ENCODE measurements around the gene THAP5.

The THAP5 gene

DNA sequence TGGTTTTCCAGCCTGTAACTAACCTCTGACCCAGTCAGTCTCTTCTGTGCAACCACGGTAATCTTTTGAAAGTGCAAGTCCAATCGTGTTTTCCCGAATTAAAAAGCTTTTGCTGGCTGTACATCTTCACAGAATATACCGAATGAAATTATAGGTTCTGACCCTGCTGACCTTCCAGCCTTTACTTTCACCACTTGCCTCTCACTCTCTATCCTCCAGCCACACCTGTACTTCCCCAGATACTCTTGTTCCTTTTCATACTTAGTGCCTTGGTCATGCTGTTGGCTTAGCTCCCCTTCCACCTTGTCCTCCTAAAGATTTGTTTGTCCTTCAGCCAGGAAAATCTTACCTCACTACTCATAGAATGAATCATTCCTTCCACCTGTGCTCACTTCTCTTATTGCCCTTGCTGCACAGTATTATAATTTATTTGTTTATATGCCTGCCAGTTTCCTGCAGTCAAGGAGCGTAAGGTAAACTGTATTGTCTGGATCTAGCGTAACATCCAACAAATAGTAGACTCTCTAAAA is 41.3 kb downstream of the THAP5 start:
- DNase-seq: no peak

DNA sequence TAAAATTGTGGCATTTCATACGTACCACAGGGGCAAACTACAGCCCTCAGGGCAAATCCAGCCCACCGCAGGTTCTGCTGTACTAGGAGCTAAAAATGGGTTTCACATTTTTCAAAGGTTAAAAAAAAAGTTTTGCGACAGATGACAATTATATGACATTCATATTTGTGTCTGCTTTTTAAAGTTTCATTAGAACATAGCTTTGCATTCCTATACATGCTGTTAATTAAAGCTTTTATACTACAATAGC is 42.8 kb downstream of the THAP5 start:
- DNase-seq: no peak

- peak; percentile 100 for DNase-seq
These were observed 43.3 kb downstream of the THAP5 start, which contains the start of gene PNPLA8 for GRCh38 chr7:108525985-108526767. Gene PNPLA8 (minus strand): TSS chr7:108526135. CDS start chr7:108515491, 10,644 bp downstream.

DNA sequence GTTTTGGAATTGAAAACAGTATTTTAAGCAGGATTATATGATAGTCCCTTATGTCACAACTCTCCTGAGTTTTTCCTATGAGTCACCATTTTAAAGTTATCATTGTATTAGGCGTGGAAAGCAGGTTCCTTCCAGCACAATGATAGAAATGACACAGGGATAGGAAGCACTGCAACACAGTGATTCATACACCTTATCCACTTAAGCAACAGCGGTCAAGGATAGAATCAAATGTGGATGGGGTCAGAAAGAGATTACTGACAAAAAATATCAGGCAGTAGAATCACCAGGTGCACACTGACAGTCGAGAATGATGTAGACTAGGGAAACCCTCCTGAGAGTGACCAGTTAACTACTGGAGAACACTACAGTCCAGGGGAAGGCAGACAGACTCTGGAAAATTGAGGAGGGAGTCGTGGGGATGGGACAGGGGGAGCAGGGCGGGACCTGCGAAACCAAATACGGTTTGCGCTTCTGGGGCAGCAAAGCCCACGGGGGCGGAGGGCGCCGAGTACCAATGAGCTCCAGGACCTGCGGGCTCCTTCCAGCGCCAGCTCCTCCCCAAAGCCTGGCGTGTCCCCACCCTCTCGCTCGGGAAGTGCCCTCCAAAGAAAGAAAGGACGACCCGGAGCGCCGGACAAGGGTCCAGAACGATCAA is 44.0 kb downstream of the THAP5 start:
- no peak for DNase-seq

DNA sequence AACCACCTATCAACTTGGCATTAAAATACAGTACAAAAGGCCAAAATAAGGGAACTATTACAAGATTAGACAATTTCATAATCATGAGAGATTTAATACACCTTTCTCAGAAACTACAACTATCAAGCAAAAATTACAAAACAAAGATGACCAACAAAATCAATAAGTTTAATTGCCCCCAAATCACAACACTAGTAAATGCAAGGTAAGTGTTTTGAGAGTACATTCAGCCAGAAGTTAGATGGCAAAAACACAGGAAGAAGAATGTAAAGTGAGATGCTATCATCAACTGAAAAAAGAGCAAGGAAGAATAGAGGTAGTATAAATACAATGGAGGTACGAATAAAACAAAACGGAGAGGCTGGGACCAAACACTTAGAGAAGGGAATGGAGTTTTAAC is 46.7 kb downstream of the THAP5 start:
- no peak for DNase-seq

DNA sequence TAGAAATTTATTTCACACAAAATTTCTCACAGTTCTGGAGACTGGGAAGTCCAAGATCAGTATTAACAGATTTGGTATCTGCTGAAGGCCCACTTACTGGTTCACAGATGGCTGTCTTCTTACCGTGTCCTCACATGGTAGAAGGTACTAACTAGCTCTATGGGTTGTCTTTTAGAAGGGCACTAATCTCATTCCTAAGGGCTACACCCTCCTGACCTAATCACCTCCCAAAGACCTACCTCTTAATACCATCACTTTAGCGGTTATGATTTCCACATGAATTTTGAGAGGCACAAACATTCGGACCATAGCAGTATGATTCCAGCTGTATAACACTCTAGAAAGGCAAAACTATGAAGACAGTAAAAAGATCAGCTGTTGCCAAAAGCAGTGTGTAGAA is 51.6 kb downstream of the THAP5 start:
- no peak for DNase-seq

GRCh38 chr7:108515630-108516029 is 53.9 kb downstream of the THAP5 start:
- DNase-seq: no peak

DNA sequence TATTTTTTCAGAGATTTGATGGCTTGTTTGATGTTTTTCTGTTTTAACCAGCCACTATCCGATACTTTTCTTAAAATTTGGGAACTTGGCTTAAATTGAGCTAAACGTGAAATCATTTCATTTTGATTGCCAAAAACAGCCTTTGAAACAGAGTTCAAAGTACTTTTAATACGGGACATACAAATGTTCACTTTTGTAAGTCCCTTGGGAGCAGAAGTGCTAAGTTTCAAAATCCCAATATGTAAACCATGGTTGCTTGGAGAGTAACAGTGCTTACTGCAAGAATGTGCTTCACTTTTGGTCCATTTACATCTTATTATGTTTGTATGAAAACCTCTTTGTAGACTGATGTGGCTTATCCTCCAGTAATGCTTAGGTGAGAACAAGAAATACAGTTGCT is 54.5 kb downstream of the THAP5 start:
- no peak for DNase-seq

All from activated T-cell treated with anti-CD3 and anti-CD28 coated beads, Interleukin-2, amount 50 U/mL, for 1 hour (primary cell).